DOHH2 (cell line): Measurements from ENCODE around the gene KCNJ6.

ENCODE experiments used
- CTCF ChIP-seq: fragments of 200-600 bp; sonication (generic); IDR thresholded peaks from one replicate; pipeline ENCODE4 v1.5.1; 2014; ENCODE audit warnings: antibody characterized with exemption, mild to moderate bottlenecking, low read depth, low read length; ENCODE audit not compliant: poor library complexity, severe bottlenecking
- EZH2phosphoT487 ChIP-seq: fragments of 200-600 bp; sonication (generic); IDR thresholded peaks from 2 replicates; pipeline ENCODE4 v1.6.1; 2017; ENCODE audit warnings: borderline replicate concordance, mild to moderate bottlenecking, antibody characterized with exemption, low read length, moderate library complexity, mixed read lengths

DNA sequence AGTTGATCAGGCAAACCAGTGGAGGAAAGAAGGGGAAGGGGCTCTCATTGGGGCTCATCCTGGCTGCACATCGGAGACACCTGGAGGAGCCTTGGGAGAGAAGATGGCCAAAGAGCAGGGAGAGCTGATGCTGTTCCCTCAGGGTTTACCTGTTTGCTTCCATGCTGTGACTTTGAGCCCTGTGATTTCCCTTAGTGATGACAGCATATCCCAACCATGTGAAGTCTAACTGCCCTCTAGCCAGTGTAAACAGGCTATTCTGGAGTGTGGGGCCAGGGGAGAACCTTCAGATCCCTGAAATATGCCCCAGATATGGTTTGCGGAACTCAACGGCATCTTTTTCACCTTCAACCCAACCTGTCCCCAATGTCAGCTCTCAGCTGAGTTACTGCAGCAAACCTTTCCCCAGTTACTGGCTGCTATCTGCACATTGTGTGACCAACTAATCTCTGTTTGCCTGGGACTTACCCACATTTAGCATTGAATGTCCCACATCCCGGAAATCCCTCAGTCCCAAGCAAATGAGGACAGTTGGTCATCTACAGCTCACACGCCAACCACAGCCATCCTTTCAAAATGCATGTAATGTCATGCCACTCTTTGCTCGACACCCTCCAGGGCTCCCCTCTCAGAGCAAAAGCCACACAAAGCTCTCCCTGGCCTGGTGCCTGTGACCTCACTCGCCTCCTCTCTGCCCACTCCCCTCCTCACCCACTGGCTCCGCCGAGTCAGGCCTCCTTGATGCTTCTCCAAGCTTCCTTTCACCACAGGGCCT, 242.3 kb downstream of the KCNJ6 start:
- no peak for TF ChIP-seq CTCF
- TF ChIP-seq EZH2phosphoT487: no peak
